BLaER1 (cell line): Measurements from ENCODE around the gene GUCY2C.

Experiments
- H3K27ac ChIP-seq: shearing (Covaris generic); formaldehyde crosslinking; 2 replicates; pipeline ENCODE4 v1.8.1; 2022
- H3K27me3 ChIP-seq: shearing (Covaris generic); formaldehyde crosslinking; 2 replicates; pipeline ENCODE4 v1.8.1; 2022
- H3K36me3 ChIP-seq: shearing (Covaris generic); formaldehyde crosslinking; 2 replicates; pipeline ENCODE4 v1.8.1; 2022
- H3K4me1 ChIP-seq: shearing (Covaris generic); formaldehyde crosslinking; 2 replicates; pipeline ENCODE4 v1.8.1; 2022
- H3K4me2 ChIP-seq: shearing (Covaris generic); formaldehyde crosslinking; 2 replicates; pipeline ENCODE4 v1.8.1; 2022
- H3K4me3 ChIP-seq: shearing (Covaris generic); formaldehyde crosslinking; 2 replicates; pipeline ENCODE4 v1.8.1; 2022
- H3K9ac ChIP-seq: shearing (Covaris generic); formaldehyde crosslinking; 2 replicates; pipeline ENCODE4 v1.8.1; 2022
- H3K9me3 ChIP-seq: shearing (Covaris generic); formaldehyde crosslinking; 2 replicates; pipeline ENCODE4 v1.8.1; 2022
- H4K20me1 ChIP-seq: shearing (Covaris generic); formaldehyde crosslinking; 2 replicates; pipeline ENCODE4 v1.8.1; 2022
- Cebpa-rat ChIP-seq: shearing (Covaris generic); IDR thresholded peaks from 2 replicates; pipeline ENCODE4 v1.8.1; 2022

GUCY2C gene

GRCh38 chr12:14612250-14612649, 84.1 kb downstream of the GUCY2C start:
- Histone ChIP-seq H3K36me3 (no peaks in the 10 kb centered on the region), H3K4me3 (no peak overlapping the region), H4K20me1 (no peaks in the 10 kb centered on the region), H3K4me2 (no peak overlapping the region; the same call in 1 of the 2 replicates), H3K27ac (no peak overlapping the region; the same call in 1 of the 2 replicates), H3K9ac (no peak overlapping the region), H3K9me3 (peaks cover 34% of the 10 kb centered on the region), H3K4me1 (peaks cover 36% of the 10 kb centered on the region), H3K27me3 (no peaks in the 10 kb centered on the region)
- no peak for TF ChIP-seq Cebpa-rat

- H3K4me3 ChIP-seq: no peak overlapping the region
- H4K20me1 ChIP-seq: no peaks in the 10 kb centered on the region
- no peak for TF ChIP-seq Cebpa-rat
- H3K4me2 ChIP-seq: no peak overlapping the region; the same call in 1 of the 2 replicates
- no peak overlapping the region; the same call in 1 of the 2 replicates for H3K27ac ChIP-seq
- peaks cover 28% of the 10 kb centered on the region for H3K9me3 ChIP-seq
- H3K9ac ChIP-seq: no peak overlapping the region
- no peaks in the 10 kb centered on the region for H3K27me3 ChIP-seq
- peaks cover 36% of the 10 kb centered on the region for H3K4me1 ChIP-seq
- H3K36me3 ChIP-seq: no peaks in the 10 kb centered on the region
These were observed 84.7 kb downstream of the GUCY2C start for GRCh38 chr12:14611640-14612203.

GRCh38 chr12:14607568-14607967, 88.8 kb downstream of the GUCY2C start:
- H3K9ac ChIP-seq: no peak overlapping the region
- no peak overlapping the region for H3K27ac ChIP-seq
- no peak overlapping the region for H3K4me2 ChIP-seq
- no peaks in the 10 kb centered on the region for H3K27me3 ChIP-seq
- no peak overlapping the region for H3K4me3 ChIP-seq
- TF ChIP-seq Cebpa-rat: no peak
- no peaks in the 10 kb centered on the region for H3K36me3 ChIP-seq
- H3K9me3 ChIP-seq: peaks cover 51% of the 10 kb centered on the region
- no peaks in the 10 kb centered on the region for H4K20me1 ChIP-seq
- H3K4me1 ChIP-seq: peaks cover 8% of the 10 kb centered on the region; the same call in 1 of the 2 replicates

DNA sequence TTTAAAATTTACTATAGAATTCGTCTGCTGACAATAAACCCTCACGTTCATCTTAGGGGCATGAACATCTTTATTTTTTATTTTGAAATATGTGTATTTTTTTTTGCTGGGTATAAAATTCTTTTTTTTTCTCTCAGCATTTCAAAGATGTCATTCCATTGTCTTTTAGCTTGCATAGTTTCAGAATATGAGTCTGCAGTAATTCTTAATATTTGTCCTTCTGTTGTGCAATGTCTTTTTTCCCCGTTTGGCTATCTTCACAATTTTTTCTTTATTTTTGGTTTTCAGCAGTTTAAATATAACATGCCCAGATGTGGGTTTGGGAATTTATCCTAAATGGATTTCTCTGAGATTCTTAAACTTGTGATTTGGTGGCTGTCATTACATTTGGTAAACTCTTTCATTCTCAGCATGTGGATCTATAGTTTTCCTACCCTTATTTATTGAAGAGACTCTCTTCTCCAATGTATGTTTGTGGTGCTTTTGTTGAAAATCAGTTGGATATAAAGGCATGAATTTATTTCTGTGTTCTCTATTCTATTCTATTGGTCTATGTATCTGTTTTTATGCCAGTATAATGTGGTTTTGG, 90.9 kb downstream of the GUCY2C start:
- Histone ChIP-seq H3K27ac (no peak overlapping the region), H3K4me1 (no peaks in the 10 kb centered on the region), H4K20me1 (no peaks in the 10 kb centered on the region), H3K9ac (no peak overlapping the region), H3K27me3 (no peaks in the 10 kb centered on the region), H3K4me2 (no peak overlapping the region), H3K36me3 (no peaks in the 10 kb centered on the region), H3K9me3 (peaks cover 34% of the 10 kb centered on the region), H3K4me3 (no peak overlapping the region)
- no peak for TF ChIP-seq Cebpa-rat

- Histone ChIP-seq H3K27ac (no peak overlapping the region), H3K4me3 (no peak overlapping the region), H3K9ac (no peak overlapping the region), H4K20me1 (no peaks in the 10 kb centered on the region), H3K4me2 (no peak overlapping the region), H3K36me3 (no peaks in the 10 kb centered on the region), H3K9me3 (peaks cover 35% of the 10 kb centered on the region), H3K4me1 (no peaks in the 10 kb centered on the region), H3K27me3 (no peaks in the 10 kb centered on the region)
- no peak for TF ChIP-seq Cebpa-rat
These were observed 94.5 kb downstream of the GUCY2C start for GRCh38 chr12:14601692-14602478.

GRCh38 chr12:14597480-14597879, 98.9 kb downstream of the GUCY2C start:
- no peaks in the 10 kb centered on the region for H3K27me3 ChIP-seq
- H3K9ac ChIP-seq: no peak overlapping the region
- H3K9me3 ChIP-seq: peaks cover 19% of the 10 kb centered on the region; the same call in 1 of the 2 replicates
- H3K36me3 ChIP-seq: no peaks in the 10 kb centered on the region
- no peak for TF ChIP-seq Cebpa-rat
- no peak overlapping the region for H3K27ac ChIP-seq
- H4K20me1 ChIP-seq: no peaks in the 10 kb centered on the region
- H3K4me1 ChIP-seq: no peaks in the 10 kb centered on the region
- no peak overlapping the region for H3K4me3 ChIP-seq
- H3K4me2 ChIP-seq: no peak overlapping the region

- no peaks in the 10 kb centered on the region for H3K27me3 ChIP-seq
- no peak overlapping the region for H3K27ac ChIP-seq
- no peak overlapping the region for H3K9ac ChIP-seq
- H3K36me3 ChIP-seq: no peaks in the 10 kb centered on the region
- H3K9me3 ChIP-seq: peaks cover 6% of the 10 kb centered on the region; the same call in 1 of the 2 replicates
- H3K4me3 ChIP-seq: no peak overlapping the region
- H4K20me1 ChIP-seq: no peaks in the 10 kb centered on the region
- TF ChIP-seq Cebpa-rat: no peak
- no peaks in the 10 kb centered on the region for H3K4me1 ChIP-seq
- no peak overlapping the region for H3K4me2 ChIP-seq
These were observed 104.7 kb downstream of the GUCY2C start for GRCh38 chr12:14591719-14592118.

- no peak overlapping the region for H3K4me2 ChIP-seq
- H3K4me1 ChIP-seq: no peaks in the 10 kb centered on the region
- H4K20me1 ChIP-seq: no peaks in the 10 kb centered on the region
- TF ChIP-seq Cebpa-rat: no peak
- H3K9me3 ChIP-seq: no peaks in the 10 kb centered on the region; the same call in 1 of the 2 replicates
- no peaks in the 10 kb centered on the region for H3K27me3 ChIP-seq
- H3K36me3 ChIP-seq: no peaks in the 10 kb centered on the region
- H3K9ac ChIP-seq: no peak overlapping the region
- no peak overlapping the region for H3K4me3 ChIP-seq
- H3K27ac ChIP-seq: no peak overlapping the region
These were observed 107.0 kb downstream of the GUCY2C start for GRCh38 chr12:14589169-14590004.

GRCh38 chr12:14588571-14588970, 107.8 kb downstream of the GUCY2C start:
- Histone ChIP-seq H3K9ac (no peak overlapping the region), H3K36me3 (no peaks in the 10 kb centered on the region), H3K9me3 (no peaks in the 10 kb centered on the region; the same call in 1 of the 2 replicates), H4K20me1 (no peaks in the 10 kb centered on the region), H3K27me3 (no peaks in the 10 kb centered on the region), H3K4me2 (no peak overlapping the region), H3K4me3 (no peak overlapping the region), H3K27ac (no peak overlapping the region), H3K4me1 (no peaks in the 10 kb centered on the region)
- no peak for TF ChIP-seq Cebpa-rat
